ENCODE measurements around the gene TTC28.
"Not testable (repeated sequence)": the region's sequence is repeated elsewhere in the genome, so short reads cannot be mapped to it uniquely, and the experiment has no call there.

The TTC28 gene

DNA sequence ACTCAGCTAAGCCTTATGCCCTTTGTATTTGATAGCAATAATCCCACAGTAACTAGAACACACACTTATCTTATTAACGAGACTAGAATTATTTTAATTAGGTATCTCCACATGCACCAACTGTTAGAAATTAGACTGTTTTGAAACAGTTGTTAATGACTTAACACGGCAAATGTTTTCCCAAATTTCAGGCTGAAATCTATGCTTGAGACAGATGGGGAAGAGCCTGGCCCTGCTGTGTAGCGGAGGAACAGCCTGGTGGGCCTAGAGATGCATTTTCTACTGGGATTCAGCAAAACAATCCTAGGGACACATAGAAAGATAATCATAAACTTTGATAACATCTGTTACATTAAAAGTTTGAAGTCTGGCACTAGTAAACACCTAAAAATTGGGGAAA, 273.4 kb downstream of the TTC28 start:
- no peak for DNase-seq (ENCODE audit: low spot score)

DNA sequence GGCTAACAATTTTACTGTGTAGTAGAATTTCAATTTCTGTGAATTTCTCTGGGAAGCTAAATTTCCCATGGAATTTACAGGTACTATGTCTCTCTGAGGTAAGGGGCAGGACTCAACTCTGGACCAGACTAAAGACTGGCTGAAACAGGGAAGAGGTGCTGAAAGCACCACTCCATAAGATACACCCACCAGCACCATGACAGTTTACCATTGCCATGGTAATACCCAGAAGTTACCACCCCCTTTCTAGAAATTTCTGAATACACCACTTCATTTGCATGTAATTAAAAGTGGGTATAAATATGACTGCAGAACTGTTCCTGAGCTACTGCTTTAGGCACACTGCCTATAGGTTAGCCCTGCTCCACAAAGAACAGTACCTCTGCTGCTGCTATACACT, 274.1 kb downstream of the TTC28 start:
- no peak for DNase-seq (ENCODE audit: low spot score)

DNA sequence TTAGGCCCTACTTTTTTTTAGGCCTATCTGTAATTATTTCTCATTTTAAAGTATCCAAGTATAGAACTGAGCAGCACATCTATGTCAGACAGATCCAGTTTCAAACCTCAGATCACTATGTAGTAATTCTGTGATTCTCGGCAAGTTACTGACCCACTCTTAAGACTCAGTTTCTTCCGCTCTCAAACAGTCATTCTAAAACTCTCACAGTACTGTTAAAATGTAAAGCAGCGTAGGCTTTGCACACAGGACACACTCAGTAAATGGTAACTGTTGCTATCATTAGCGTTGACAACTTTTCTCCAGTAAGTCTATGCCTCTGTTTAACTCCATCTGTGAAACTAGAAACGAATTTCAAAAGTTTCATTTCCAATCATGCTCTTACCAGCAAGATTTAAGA, 277.1 kb downstream of the TTC28 start:
- DNase-seq (ENCODE audit: low spot score): no peak

DNA sequence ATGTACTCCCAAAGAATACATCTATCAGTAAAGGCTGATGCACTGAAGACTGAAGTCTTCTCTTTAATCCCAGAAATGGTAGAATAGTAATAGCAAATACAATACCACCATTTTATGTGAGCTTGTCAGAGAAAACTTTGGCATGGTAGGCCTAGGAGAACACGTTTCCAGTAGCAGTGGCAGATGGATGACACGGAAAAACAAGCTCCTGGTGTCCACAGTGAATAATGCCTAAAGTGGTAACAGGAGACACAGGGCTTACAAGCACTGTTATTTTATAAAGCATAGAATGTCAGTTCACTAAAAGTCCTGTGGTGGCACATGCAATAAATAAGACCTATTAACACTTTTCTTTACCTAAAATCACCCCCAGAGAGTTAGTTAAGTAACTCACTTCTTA, 277.6 kb downstream of the TTC28 start:
- DNase-seq (ENCODE audit: low spot score): no peak

DNA sequence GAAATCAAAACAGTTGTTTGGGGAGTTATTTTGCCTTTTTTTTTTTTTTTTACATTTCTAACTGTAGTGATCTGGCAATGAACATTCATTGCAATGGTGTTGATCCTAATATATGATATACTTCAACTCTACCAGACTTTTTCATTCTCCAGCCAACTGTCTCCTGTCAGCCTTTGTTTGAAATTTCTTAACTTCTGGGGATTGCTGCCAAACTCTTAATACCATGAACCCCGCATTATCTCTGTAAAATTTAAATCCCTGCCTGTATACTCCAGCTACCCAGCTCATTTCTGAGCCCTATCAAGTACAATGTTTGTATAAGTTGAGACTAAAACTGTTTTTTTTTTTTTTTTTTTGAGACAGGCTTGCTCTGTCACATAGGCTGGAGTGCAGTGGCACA, 280.7 kb downstream of the TTC28 start:
- no peak for DNase-seq (ENCODE audit: low spot score)

DNA sequence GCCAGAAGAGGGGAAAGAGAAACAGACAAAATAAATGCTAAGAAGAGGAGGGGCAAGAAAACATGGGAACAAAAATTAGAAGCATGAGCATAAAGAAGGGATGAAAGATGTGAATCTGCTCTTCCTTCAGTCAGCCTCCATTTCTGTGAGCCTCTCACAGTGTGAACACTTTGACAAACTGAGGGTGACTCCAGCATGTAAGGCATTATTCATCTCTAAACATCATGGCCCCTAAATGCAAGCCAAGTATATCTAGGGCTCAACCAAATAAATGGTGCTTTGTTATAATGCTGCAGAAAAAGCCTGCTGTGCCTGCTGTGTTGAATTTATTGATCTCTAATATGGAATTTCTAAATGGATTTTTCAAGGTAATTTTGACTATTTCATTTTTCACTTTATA, 281.3 kb downstream of the TTC28 start:
- DNase-seq (ENCODE audit: low spot score): no peak

DNA sequence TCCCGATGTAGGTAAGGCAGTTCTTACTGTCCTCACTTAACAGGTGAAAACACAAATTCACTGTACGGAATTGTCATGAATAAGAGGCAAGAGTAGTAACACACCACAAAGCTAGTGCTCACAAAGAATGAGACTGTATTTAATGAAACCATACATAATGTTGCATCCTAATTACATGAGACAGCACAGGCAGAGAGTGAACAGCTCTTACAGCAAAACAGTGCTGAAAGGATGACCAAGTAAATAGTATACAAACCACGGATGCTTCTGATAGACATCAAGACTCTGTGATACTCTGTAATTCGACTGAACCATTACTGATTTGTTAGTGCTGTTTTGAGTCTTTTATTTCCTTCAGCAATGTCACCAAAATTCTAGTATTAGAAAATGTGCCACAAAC, 282.3 kb downstream of the TTC28 start:
- no peak for DNase-seq (ENCODE audit: low spot score)

DNA sequence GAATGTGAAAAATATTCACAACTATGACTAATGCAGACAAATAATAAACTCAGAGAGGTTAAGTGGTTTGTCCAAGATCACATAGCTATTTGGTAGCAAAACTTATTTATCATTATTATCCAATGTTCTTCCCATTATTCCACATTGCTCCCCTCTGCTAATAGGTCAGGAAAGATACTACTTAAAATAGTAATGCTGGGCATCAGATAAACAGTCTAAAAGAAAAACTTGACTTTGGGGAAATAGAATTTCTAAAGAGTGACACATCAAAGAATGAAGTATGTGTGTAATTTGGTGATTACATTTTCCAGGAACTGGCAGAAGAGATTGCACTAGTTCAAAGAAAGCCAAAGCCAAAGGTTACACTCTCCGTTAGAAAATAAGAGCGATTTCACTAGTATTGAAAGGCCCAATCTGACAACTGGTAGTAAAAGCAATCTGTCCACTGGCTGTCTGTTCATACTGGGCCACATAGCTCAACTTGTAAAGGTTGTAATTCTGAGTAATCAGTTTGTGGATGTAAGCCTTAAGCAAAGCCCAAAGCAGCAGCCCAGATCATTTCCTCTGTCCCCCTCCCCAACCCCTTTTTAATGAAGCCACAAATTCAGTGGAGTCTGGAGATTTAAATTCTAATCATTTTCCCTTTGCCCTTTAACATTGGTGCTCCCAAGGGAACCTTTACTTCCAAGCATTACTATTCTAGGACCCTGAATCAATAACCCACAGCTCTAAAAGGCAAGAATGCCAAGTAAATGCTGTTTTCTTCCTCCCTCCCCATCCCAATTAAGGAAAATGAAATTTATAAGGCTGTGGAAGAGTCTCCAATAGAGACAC, 283.5 kb downstream of the TTC28 start:
- no peak for DNase-seq (ENCODE audit: low spot score)

DNA sequence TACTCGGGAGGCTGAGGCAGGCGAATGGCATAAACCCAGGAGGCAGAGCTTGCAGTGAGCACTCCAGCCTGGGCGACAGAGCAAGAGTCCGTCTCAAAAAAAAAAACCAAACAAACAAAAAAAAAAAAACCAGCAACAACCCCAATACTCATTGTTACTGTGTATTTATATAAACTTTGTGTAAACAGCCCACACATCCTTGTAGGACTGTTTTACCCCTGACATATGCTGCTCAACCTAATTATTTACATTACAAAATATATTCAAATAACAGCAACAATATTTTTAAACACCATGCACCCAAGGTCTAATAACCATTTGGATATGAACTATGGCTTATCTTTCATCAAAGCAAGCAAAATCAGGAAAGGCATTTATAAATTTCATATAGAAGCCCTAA, 284.1 kb downstream of the TTC28 start:
- DNase-seq (ENCODE audit: low spot score): no peak

DNA sequence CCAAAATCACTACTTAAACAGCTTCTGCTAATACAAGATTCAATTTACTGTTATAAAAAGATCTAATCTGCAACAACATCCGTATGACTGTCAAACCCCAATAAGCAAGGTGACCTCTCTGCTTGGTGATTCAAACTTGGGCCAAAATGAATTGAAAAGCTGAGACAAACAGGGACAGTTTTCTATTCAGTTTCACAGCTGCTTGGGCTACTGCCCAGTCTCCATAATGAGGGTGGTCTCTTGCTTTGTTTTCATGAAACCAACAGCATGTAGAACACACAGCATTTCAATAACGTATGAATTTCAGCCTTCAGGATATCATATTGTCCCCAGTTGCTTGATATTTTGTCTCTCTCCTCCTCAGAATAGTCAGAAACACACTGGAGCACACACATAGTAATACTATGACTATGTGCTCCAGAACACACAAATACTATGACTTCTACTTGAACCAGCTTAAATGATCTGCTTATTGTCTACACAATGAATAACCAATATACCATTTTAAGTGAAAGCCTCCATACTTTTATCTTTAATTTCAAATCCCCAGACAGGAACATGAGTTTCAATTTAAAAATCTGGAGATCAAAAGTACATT, 285.0 kb downstream of the TTC28 start:
- DNase-seq (ENCODE audit: low spot score): no peak

DNA sequence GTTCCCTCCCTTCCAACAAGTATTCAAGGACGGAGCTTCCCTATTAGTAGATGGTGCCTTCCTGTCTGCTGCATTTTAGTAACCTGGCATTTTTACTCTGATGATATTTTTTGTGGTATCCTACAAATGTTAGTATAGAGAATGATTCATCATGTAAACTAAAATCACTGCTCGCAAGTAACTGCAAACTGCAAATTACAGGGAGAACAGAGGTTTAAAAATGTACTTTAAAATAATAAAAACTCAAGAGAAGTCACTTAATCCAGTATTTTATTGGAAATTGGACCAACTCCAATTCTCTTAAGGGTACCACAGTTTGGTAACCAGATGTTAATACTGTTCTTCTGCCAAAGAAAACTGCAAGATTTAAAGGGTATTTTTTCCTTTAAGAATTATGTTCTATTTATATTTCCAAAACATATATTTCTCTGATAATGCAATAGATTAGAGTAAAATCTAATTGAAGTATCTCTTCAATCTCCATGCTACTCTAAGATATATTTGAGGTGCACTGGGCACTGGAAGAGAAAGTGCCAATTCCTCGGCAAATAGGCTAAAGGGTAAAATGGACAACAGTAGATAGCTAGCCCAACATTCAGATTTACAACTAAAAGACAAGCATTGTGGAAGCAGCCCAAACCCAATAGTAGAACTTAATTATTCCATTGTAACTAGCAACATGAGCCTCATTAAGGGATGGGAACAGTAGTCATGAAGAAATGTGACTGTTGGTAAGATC, 298.0 kb downstream of the TTC28 start:
- no peak for DNase-seq (ENCODE audit: low spot score)

DNA sequence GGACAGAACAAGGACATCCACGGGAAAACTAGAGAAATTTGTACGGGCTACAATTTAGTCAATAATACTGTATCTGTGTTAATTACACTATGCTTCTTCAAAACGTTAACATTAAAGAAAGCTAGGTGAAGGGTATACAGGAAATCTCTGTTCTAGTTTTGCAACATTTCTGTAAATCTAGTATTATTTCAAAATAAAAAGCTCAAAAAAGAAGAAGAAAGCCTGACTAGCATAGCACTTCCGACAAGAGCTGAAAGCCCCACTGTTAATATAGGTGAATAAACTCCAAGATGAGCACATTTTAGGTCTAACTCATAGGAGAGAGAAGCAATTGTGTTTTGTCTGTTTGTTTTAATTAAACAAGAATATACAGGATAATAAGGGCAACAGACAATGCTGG, 299.7 kb downstream of the TTC28 start:
- no peak for DNase-seq (ENCODE audit: low spot score)

DNA sequence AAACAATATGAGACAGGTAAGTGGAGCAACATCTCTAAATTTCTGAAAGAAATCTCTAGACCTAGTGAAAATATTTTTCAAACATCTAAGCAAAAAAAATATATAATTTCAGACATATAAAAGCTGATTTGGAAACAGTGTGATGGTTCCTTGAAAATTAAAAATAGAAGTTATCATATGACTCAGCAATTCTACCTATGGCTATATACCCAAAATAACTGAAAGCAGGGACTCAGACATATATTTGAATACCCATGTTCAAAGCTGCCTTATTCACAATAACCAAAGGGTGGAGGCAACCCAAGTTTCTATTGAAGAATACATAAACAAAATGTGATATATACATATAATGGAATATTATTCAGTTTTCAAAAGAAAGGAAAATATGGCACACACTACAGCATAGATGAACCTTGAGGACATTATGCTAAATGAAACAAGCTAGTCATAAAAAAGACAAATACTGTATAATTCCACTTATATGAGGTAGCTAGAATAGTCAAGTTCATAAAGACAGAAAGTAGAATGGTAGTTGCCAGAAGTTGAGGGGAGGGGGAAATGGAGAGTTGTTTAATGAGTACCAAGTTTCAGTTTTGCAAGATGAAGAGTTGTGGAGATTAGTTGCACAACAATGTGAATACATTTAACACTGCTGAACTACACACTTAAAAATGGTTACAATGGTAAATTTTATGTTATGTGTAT, 300.4 kb downstream of the TTC28 start:
- DNase-seq (ENCODE audit: low spot score): no peak

DNA sequence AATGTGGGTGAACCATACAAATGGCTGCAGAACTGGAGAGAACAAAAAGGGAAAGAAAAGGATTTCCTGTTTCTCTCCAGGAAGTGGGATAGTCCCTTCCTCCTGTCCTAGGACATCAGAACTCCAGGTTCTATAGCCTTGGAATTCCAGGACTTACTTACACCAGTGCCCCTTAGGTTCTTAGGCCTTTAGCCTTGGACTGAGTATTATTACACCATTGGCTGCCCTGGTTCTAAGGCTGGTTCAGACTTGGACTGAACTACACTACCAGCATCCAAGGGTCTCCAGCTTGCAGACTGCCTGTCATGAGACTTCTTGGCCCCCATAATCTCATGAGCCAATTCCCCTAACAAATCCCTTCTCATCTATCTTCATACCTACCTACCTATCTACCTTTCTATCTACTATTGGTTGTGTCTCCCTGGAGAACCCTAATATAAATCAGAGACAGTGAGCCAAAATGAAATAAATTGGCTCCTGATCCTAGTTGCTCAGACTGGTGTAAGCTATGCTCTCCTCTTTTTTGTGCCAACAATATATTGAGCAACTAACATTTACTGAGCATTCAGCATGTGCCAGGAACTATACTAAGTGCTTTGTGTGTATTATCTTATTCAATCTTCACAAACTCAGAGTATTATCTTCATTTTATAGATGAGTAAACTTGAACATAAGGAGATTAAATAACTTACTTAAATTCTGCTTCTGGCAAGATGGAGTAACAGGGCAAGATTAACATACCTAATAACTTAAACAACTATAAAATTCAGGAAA, 303.7 kb downstream of the TTC28 start:
- DNase-seq (ENCODE audit: low spot score): no peak

DNA sequence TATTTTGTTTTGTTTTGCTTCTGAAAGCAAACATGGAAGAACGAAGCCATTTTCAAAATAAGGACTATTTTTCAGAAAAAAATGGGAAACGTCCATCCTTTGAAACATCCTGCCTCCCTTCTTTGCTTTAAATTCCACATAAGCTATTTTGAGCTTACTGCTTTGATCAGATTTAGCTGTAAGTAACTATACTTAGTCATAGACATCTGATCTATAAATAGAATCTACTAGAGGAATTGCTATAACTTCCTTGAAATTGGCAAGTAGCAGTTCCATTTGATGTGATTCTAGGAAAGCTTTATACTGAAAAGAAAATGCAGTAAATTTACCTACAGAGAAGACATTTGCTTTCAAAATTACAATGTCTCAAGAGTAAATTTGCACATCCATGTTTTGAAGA, 305.8 kb downstream of the TTC28 start:
- DNase-seq (ENCODE audit: low spot score): no peak

DNA sequence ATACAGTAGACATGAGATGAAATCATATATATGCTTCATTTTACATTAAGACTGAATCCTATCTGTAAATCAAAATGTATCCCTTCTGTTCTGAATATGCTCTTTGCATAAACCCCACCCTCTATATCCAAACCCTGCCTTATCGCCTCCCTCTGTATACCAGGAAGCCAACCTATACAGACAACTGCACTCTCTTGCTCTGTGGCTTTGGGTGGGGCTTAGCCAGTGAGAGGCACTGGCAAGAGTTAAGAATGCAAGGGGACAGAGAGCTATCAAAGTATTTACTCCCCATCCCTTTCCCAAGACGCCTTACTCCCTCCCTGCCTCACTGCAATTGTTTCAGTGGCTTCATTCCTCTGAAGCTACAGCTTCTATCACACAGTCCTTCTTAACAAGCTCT, 309.8 kb downstream of the TTC28 start:
- DNase-seq (ENCODE audit: low spot score): no peak

DNA sequence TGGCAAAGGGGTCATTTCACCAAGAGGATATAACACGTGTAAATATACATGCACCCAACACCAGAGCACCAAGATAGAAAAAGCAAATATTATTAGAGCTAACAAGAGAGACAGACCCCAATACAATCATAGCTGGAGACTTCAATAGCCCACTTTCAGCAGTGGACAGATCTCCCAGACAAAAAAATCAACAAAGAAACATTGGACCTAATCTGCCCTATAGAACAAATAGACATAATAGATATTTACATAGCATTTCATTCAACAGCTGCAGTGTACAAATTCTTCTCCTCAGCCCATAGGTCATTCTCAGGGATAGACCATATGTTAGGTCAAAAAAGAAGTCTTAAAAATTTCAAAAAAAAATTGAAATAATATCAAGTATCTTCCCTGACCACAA, 312.8 kb downstream of the TTC28 start:
- DNase-seq (ENCODE audit: low spot score): no peak

DNA sequence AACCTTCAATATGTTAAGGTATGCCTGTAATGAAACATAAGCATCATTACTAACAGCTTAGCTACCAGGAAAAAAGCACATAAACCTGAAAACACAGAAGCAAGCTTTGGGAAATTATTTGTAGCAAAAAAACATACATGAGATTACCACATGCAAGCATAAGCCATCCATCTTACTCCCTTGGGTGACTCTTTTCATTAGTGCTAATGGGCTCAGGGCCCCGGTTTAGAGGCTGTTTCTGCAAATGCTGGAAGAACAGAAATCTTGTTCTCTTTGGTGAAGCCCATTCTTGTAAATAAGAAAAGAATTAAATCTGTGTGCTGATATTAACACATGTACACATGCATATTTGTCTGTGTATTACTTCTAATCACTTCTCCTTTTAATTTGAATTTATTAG, 314.3 kb downstream of the TTC28 start:
- no peak for DNase-seq (ENCODE audit: low spot score)

DNA sequence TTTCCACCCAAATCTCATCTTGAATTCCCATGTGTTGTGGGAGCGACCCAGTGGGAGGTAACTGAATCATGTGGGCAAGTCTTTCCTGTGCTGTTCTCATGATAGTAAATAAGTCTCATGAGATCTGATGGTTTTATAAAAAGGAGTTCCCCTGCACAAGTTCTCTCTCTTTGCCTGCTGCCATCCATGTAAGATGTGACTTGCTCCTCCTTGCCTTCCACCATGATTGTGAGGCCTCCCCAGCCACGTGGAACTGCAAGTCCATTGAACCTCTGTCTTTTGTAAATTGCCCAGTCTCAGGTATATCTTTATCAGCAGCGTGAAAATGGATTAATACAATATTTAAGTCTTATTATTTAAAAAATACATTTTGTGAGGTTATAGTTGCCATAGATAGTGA, 315.5 kb downstream of the TTC28 start:
- DNase-seq (ENCODE audit: low spot score): not testable (repeated sequence)

DNA sequence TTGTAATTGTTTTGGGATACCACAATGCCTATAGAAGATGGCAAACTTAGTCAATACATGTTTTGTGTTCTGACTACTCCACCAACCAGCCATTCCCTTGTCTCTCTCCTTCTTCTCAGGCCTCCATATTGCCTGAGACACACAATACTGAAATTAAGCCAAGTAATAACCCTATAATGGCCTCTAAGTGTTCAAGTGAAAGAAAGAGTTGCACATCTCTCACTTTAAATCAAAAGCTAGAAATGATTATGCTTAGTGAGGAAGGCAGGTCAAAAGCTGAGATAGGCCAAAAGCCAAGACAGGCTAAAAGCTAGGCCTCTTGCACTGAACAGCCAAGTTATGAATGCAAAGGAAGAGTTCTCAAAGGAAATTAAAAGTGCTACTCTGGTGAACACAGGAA, 318.7 kb downstream of the TTC28 start:
- no peak for DNase-seq (ENCODE audit: low spot score)

DNA sequence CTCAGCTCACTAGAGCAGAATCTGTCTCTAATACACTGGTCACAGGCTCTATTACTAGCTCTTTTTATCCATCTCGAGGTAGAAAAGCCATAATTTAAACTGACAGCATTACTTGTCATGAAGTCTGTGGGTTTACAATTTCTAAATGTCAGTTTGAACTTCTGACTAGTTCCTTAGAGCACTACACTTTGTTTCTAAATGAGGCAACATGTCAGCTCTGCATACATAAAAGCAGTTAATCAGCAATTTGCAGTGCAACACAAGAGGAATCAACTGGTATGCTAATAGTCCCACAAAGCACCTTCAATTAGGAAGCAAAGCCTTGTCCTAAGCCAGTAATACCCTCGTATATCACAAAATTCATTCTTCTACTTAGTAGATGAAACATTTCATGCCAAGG, 321.3 kb downstream of the TTC28 start:
- DNase-seq (ENCODE audit: low spot score): no peak

DNA sequence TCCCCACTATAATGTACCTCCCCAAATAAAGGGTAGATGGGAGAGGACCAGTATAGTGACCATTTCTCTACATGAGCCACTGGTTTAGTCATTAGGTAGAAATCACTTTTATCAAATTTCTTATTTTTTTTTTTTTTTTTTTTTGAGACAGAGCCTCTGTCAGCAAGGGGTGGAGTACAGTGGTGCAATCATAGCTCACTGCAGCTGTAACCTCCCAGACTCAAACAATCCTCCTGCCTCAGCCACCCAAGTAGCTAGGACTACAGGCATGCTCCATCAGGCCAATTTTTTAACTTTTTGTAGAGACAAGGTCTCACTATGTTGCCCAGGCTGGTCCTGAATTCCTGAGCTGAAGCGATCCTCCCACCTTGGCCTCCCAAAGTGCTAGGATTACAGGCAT, 322.4 kb downstream of the TTC28 start:
- DNase-seq (ENCODE audit: low spot score): no peak

Data from CD4-positive, alpha-beta T cell treated with Interleukin-6 at 100 ng/mL for 8 hours (primary cell).